HG03039 (cell line): Measurements from ENCODE around the gene SLIT3.

Experiments
- ATAC-seq: cut with Tn5 transposase; IDR thresholded peaks from one replicate; pipeline ENCODE4 v1.9.1; 2021; ENCODE audit warnings: mild to moderate bottlenecking, moderate library complexity; ENCODE audit not compliant: unreplicated experiment

The SLIT3 gene

GRCh38 chr5:168818558-168818957 lies 482.4 kb downstream of the SLIT3 start:
- ATAC-seq, result no peak

GRCh38 chr5:168817591-168817990 lies 483.3 kb downstream of the SLIT3 start:
- no peak for ATAC-seq

DNA sequence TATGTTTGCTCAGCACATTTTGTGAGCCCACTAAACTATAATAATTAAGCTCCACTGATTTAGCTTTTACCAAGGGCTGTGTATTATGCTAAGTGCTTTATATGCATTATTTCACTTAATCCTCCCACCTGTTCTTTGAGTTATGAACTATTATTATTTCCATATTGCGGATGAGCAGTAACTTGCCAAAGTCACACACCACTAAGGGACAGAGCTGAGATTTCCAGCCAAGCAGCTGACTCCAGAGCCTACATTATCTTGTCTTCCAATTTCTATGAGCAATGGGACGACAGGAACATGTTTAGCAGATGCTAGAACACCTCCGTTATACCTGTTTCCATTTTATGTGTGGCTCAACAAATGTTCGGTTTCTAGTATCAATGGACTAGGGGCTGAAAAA lies 484.3 kb downstream of the SLIT3 start:
- ATAC-seq, result no peak

DNA sequence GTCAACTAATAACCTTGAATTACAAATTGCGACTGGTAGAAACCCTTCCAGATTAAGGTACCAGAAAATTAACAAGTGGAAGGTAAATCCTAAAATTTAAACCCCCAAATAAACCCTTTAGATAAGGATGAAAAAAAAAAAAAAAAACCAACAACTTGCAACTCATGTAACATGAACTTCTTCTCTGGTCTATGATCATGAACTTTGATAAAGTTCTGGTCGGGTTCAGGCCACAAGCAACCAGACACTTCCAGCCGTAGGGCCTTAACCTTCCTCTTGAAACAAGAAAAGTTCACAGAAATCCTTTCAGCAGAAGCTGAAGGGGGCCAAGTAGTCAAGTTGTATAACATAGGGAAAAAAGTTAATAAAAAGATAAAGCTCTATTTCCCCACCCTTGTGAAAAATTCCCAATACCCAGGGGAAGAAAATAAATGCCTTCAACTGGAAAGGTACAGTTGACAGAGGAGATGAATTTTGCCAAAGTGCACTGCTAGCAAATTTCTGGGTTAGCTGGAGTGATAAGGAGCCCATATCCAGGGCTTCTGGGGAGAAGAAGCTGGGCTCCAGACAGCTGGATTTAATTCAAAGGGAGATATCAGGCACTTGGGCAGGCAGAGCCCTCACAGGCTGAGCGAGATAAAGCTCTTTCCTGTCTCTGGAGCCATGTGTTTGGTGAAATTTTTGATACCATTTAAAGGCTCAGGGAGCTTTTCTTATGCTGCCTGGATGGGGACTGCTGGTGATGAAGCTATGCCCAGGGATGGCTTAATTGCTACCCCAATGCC lies 487.6 kb downstream of the SLIT3 start:
- no peak for ATAC-seq

DNA sequence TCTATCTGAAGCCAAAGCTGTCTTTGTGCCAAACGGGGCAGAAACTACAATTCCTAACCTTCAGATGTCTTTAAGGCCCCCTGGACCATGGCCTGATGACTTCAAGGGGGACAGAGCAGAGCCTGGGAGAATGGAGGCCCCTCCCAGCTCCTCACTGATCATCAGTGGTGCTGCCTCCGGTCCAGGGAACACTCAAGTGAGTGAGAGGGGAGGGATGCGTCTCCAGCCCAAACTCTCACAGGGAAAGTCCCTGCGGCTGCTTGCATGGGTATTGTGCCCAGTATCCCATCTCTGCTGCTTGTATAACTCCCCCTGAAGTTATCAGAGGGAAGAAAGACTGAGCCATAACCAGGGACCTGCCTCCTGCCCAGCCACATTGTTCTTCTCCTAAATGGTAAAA lies 490.3 kb downstream of the SLIT3 start:
- ATAC-seq, result no peak

DNA sequence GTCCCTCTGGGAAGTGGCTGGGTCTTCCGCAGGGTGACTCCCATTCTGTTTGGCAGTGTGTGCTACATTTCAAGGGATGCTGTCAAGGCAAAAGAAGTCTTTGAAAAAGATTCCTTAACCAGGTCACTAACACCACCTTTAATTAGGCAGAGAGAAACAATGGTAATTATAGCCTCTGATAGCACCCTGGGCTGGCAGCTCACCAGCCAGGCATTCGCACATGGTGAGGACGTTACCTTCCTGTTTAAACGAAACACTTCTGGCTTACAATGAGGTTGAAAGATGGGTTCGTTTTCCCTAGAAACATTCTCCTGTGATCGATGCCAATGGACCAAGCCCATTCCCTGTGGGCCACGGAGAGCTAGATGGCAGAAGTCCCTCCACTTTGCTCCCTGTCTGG lies 491.7 kb downstream of the SLIT3 start:
- ATAC-seq, result no peak

GRCh38 chr5:168808051-168808616 lies 492.8 kb downstream of the SLIT3 start:
- ATAC-seq, result no peak

DNA sequence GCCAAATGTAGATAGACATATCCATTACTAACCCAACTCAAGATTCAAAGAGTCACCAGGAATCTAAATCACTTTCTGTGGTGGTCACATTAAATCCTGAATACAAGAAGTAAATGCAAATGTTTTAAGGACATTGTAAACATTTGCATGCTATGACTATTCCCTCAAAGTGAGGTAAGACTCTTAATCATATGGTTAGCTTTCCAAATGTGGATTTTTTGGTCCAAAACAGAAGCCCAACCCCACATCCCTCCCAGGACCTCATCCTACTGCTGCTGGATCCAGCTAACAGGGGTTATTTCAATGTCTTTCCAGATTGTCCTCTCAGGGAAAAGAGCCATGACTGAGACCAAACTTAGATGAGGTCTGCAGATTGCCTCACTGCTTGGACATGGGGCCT lies 493.7 kb downstream of the SLIT3 start:
- no peak for ATAC-seq

DNA sequence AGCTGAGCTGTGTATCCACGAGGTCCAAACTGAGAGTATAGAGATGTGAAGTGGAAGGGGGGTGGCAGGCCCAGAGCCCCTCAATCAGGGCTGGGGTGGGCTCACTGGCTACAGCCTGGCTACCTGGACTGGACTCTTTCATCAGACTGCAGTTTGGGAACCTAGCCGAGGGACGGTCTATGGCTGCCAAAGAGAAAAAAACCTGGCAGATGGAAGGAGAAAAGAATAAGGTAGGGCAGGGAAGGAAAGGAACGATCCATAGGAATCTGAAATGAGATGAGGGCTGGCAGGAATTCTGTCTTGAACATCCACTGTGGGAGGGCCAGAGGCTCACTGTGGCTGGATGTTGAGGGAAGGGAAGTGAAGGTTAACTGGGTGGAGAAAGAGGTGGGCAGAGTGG lies 497.4 kb downstream of the SLIT3 start:
- no peak for ATAC-seq

- peak; percentile 44 for ATAC-seq
Observed at GRCh38 chr5:168802337-168802736, 498.6 kb downstream of the SLIT3 start.

GRCh38 chr5:168801567-168801966 lies 499.4 kb downstream of the SLIT3 start:
- no peak for ATAC-seq

DNA sequence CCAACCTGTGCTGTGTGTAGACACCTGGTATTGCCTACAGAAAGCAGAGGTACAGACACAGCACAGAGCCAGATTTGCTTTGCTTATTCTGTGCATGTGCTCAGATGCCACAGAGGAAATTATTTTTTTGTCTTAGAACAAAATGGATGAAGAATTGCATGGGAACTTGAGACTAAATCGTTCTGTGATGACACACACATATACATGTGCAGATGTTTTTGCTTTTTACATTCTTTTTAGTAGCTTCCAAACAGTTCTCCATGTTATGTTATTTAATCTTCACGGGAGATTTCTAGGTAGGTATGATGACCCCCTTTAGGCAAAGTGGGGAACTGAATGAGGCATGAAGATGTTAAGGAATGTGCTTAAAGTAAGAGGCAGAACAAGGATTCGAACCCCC lies 500.2 kb downstream of the SLIT3 start:
- ATAC-seq, result no peak

GRCh38 chr5:168798065-168799023 lies 502.6 kb downstream of the SLIT3 start:
- no peak for ATAC-seq

DNA sequence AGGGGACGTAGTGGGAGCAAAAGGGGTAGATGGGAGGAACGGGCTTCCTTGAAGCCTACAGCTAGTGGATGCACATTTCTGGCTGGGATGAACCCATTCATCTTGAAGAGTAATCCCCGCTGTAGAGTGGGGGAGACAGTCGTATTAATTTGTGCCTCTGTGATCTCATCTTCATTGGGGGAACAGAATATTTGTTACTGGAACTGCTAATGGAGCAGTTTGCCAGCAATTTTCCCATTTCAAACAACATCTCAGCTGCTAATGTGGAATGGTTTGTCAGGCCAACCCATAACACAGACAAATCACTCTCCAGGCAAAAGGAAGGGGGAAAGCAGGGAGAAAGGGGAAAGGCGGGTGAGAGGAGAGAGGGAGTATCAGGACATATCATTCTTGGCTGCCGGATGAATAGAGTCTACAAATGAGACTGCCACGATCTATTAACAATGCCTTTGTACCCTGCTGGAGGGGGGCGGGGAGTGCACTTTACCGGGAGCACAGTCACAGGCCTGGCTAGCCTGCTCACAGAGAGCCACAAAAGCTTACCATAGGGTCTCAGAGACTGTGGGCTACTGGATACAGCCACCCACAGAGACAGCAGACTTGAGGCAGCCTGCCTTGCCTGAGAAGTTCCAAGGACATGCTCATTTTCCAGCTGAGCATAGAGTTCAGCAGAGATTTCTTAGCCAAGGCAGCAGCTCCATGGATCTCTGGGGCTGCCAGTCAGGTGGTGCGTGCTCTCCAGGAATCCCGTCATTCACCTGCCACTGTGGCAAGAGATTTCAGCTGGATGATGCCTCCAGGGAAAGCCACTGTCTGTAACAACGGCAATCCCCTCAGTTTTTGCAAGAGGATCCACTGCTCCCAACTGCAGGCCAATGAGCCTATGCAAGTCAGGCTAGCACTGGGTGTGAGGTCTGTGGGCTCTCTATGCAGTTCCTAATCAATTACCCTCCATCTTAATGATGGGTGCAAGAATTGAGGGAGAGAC lies 504.1 kb downstream of the SLIT3 start:
- no peak for ATAC-seq

DNA sequence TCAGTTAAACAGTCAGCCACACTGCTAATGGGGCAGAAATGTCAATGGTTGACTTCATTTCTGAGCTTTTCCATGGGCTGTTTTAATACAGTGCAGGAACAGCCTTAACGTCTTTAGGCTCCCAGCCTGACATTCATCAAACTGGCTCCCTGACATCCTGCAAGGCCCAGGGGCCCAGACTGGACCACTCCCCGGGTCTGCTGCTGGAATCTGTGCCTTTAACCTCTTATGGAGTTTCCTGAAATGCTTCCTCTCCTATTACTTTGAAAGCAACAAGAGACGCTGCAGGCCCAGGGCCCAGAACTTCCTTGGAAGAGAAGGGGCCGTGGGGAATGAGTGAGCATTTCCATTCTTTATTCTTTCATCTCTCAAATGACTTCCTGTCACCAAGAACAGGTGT lies 504.9 kb downstream of the SLIT3 start:
- no peak for ATAC-seq

DNA sequence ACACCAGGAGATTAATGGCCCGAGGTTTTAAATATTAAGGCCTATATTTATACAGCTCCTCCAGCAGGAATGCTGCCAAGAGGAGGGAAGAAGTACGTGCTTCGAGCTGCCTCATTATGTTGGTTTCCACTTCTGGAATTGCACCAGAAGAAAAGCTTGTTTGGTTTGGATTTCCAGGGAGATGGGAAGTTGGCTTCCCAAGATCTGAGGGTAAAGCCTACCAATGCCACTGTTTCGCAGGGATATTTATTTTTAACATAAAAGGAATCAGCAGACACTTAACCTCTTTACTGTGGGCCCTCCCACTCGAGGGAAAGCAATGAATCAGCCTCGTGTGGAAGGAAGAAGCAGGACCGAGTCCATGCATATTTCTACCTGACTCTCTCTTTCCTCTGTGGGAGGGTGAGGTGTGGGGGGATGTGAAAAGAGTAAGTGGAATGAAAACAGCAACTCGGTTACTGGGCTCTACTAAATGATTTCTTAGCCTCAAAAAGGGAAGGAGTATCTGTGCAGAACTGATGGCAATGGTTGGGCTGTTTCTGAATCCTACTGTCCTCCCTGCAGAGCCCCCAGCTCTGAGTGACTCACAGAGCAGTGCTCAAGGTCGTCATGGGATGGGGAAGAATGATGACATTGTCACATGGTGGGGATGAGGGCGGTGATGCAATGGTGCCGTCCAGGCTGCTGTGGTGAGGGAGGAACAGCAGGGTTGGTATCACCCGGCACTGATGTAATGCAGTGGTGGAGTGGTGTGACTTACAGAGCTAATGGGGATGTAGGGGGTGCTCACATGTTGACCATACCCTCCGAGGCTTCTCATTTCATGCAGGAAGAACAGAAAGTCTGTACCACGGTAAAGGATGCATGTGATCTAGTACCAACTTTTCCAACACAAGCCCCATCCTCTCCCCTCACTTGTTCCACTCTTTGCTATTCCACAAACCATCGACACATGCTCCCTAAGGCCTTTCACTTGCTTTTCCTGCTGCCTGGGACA lies 506.8 kb downstream of the SLIT3 start:
- no peak for ATAC-seq

DNA sequence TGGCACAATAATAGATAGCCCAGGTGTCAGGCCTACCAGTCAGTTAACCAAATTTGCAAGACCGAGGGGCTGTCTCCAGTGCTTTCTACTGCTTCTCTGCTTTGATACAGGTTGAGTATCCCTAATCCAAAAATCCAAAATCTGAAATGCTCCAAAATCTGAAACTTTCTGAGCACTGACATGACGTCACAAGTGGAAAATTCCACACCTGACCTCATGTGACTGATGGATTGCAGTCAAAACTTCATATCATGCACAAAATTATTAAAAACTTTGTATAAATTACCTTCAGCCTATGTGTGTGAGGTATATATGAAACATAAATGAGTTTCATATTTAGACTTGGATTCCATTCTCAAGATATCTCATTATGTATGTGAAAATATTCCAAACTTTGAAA lies 508.3 kb downstream of the SLIT3 start:
- ATAC-seq, result no peak

DNA sequence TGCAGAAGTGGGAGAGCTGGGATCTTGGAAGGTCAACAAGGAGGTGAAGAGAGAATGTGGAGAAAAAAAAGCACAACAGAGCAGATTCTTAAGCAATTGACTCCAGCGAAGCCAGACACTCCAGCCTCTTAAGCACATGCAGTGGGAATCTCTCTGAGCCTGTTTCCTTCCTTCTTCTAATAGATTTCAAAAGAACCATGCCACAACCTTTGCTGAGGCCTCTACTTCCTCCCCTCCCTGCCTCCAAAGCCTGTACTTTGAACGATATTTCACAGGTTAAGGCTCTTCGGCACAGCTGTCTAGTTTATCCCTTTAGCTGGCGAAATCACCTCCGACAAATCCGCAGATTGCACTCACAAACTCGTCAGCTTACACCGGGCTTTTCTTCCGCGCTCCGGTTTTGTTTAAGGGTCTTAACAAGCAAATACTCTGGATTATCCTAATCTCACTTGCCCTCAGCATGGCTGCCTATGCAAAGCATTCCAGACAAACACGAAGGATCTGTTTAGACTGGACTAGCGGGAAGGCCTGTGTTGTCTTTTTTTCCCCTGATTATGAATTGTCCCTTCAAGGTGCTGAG lies 510.2 kb downstream of the SLIT3 start:
- ATAC-seq, result no peak
